Nephron progenitor cell (in vitro differentiated cells): ENCODE data around the gene AGPS.
"Not testable (repeated sequence)": the region's sequence is repeated elsewhere in the genome, so short reads cannot be mapped to it uniquely, and the experiment has no call there.

ENCODE experiments used
- DNase-seq: peaks from one replicate; pipeline ENCODE4 v3.0.0; 2021
- H3K27ac Mint-ChIP-seq: 2 replicates; pipeline ENCODE4 v1.8.0; 2021; ENCODE audit warnings: mild to moderate bottlenecking, moderate library complexity, mixed read lengths
- H3K27me3 Mint-ChIP-seq: 2 replicates; pipeline ENCODE4 v1.8.0; 2021; ENCODE audit warnings: mild to moderate bottlenecking, low read depth, mixed read lengths; ENCODE audit not compliant: poor library complexity
- H3K36me3 Mint-ChIP-seq: 2 replicates; pipeline ENCODE4 v1.8.0; 2021; ENCODE audit warnings: low read depth, mixed read lengths
- H3K4me1 Mint-ChIP-seq: 2 replicates; pipeline ENCODE4 v1.8.0; 2021; ENCODE audit warnings: mixed read lengths
- H3K4me3 Mint-ChIP-seq: 2 replicates; pipeline ENCODE4 v1.8.0; 2021; ENCODE audit warnings: mild to moderate bottlenecking, moderate library complexity, mixed read lengths
- H3K9me3 Mint-ChIP-seq: 2 replicates; pipeline ENCODE4 v1.8.0; 2021; ENCODE audit warnings: mild to moderate bottlenecking, moderate library complexity, mixed read lengths
- CTCF ChIP-seq: fragments of 200-600 bp; sonication (generic); IDR thresholded peaks from 2 replicates; pipeline ENCODE4 v1.5.0; 2021; ENCODE audit warnings: antibody characterized with exemption

Gene AGPS

GRCh38 chr2:177430411-177430810, 37.8 kb downstream of the AGPS start:
- H3K27me3 Mint-ChIP-seq, result peaks cover 6% of the 10 kb centered on the region
- H3K9me3 Mint-ChIP-seq, result peaks cover 89% of the 10 kb centered on the region
- peaks cover 97% of the 10 kb centered on the region for H3K36me3 Mint-ChIP-seq
- no peak for TF ChIP-seq CTCF
- no peak for DNase-seq
- H3K27ac Mint-ChIP-seq, result no peak overlapping the region
- no peak overlapping the region for H3K4me3 Mint-ChIP-seq
- H3K4me1 Mint-ChIP-seq, result no peaks in the 10 kb centered on the region

DNA sequence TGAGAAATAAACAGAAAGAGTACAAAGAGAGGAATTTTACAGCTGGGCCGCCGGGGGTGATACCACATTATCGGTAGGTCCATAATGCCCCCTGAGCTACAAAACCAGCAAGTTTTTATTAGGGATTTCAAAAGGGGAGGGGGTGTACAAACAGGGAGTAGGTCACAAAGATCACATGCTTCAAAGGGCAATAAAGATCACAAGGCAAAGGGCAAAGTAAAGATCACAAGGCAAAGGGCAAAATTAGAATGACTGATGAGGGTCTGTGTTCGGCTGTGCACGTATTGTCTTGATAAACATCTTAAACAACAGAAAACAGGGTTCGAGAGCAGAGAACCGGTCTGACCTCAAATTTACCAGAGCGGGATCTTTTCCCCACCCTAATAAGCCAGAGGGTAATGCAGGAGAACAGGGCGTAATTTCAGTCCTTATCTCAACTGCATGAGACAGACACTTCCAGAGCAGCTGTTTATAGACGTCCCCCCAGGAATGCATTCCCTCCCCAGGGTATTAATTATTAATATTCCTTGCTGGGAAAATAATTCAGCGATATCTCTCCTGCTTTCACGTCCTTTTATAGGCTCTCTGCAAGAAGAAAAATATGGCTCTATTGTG, 38.6 kb downstream of the AGPS start:
- H3K27me3 Mint-ChIP-seq, DNase-seq, H3K4me1 Mint-ChIP-seq, H3K27ac Mint-ChIP-seq, H3K4me3 Mint-ChIP-seq: not testable (repeated sequence)
- Mint-ChIP-seq H3K36me3 (peaks cover 94% of the 10 kb centered on the region), H3K9me3 (peaks cover 85% of the 10 kb centered on the region)

DNA sequence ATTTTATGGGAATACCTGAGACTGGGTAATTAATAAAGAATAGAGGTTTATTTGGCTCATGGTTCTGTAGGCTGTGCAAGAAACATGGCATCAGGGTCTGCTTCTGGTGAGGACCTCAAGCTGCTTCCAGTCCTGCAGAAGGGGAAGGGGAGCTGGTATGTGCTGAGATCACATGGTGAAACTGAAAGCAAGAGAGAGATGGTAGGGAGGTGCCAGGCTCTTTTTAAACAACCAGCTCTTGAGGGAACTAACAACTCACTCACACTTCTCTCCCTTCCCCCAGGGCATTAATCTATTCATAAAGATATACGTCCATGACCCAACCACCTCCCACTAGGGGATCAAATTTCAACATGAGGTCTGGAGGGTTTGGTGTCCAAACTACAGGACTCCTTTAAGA, 40.1 kb downstream of the AGPS start:
- no peak for TF ChIP-seq CTCF
- H3K4me1 Mint-ChIP-seq, result no peaks in the 10 kb centered on the region
- H3K36me3 Mint-ChIP-seq, result peaks cover 94% of the 10 kb centered on the region
- H3K27ac Mint-ChIP-seq, result no peak overlapping the region
- H3K9me3 Mint-ChIP-seq, result peaks cover 70% of the 10 kb centered on the region
- peaks cover 6% of the 10 kb centered on the region for H3K27me3 Mint-ChIP-seq
- no peak for DNase-seq
- H3K4me3 Mint-ChIP-seq, result no peak overlapping the region

DNA sequence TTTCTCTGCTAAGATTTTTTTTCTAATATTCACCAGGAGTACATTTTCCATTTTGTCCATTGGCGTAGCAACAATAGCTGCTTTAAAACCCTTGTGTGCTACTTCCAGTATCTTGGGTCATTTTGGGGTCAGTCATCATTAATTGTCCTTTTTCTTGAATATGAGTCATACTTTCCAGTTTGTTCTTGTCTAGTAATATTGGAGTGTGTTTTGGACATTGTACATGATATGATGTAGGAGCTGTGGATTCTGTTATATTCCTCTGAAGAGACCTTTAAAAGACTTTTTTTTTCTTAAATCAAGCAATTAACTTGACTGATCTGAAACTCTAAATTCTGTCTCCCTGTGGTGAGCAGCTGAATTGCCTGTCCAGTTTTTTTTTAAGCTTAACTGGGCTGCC, 40.8 kb downstream of the AGPS start:
- Mint-ChIP-seq H3K9me3 (peaks cover 63% of the 10 kb centered on the region), H3K4me1 (no peaks in the 10 kb centered on the region), H3K4me3 (no peak overlapping the region), H3K36me3 (peaks cover 92% of the 10 kb centered on the region), H3K27me3 (peaks cover 6% of the 10 kb centered on the region), H3K27ac (no peak overlapping the region)
- TF ChIP-seq CTCF, result no peak
- DNase-seq, result no peak

DNA sequence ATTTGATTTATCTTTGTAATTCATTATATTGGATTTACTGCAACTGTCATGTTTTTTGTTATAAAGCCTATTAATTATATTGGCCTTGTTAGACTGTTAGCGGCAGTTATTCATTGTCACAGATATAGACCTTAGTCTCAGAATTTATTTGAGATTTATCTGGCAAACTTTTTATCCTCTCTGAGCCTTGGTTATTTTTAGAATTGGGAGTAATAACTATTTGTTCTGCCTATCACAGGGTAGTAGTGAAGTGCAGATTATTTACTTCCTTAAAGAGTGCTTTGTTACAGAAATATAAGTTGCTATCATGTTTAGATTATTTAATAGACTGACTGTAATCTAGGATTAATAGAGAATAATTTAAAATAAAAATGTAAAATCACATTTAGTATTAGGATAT, 41.9 kb downstream of the AGPS start:
- DNase-seq, result no peak

DNA sequence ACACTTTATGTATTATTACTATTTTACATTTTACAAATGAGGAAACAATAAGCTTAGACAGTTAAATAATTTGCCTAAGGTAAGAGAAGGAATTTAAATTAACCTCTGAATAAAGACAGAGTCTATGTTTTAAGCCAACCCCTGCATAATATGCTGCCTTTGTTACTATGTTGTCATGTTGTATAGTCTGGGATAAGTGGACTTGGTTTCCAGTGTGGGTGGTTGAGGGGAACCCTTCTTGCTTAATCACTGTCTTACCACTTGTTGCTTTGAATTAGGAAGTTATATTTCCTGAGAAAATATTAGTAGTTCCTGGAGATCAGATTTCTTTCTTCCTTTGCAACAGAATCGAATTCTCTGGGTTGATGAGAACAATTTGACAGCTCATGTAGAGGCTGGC, 52.6 kb downstream of the AGPS start:
- TF ChIP-seq CTCF, result no peak
- peaks cover 14% of the 10 kb centered on the region for H3K9me3 Mint-ChIP-seq
- H3K27me3 Mint-ChIP-seq, result no peaks in the 10 kb centered on the region
- no peaks in the 10 kb centered on the region for H3K4me1 Mint-ChIP-seq
- no peak overlapping the region for H3K4me3 Mint-ChIP-seq
- no peak for DNase-seq
- peaks cover 67% of the 10 kb centered on the region for H3K36me3 Mint-ChIP-seq
- no peak overlapping the region for H3K27ac Mint-ChIP-seq

More for the DNA sequence above, 41.9 kb downstream of the AGPS start:
- H3K27ac Mint-ChIP-seq, result no peak overlapping the region
- peaks cover 52% of the 10 kb centered on the region for H3K9me3 Mint-ChIP-seq
- no peak for TF ChIP-seq CTCF
- no peak overlapping the region for H3K4me3 Mint-ChIP-seq
- H3K27me3 Mint-ChIP-seq, result peaks cover 3% of the 10 kb centered on the region
- peaks cover 84% of the 10 kb centered on the region for H3K36me3 Mint-ChIP-seq
- H3K4me1 Mint-ChIP-seq, result no peaks in the 10 kb centered on the region
